Liver (tissue), 9 donors: ENCODE data around the gene ACTN1. TPM values are rescaled to one million over a fixed set of nuclear protein-coding genes. Genes with fewer than 3 reads are reported as not detected.

Experiments
- DNase-seq: peaks from one replicate; pipeline ENCODE4 v3.0.0-alpha.2; 2017; ENCODE audit warnings: low spot score
- H3K27ac ChIP-seq, 2 donors: one replicate each; pipeline ENCODE4 v1.7.0; 2013; ENCODE audit warnings: inconsistent platforms in 2 of 2, low read length in 2 of 2, control low read depth in 1 of 2, low read depth in 1 of 2, mild to moderate bottlenecking in 1 of 2
- H3K27me3 ChIP-seq, 4 donors: one replicate each; pipeline versions ENCODE4 v1.6.1 to v1.7.0; 2013; ENCODE audit warnings: low read length in 3 of 4, inconsistent platforms in 1 of 4, mild to moderate bottlenecking in 1 of 4, moderate library complexity in 1 of 4; ENCODE audit not compliant: control insufficient read depth in 4 of 4, insufficient read depth in 4 of 4
- H3K36me3 ChIP-seq, 4 donors: one replicate each; pipeline versions ENCODE4 v1.6.1 to v1.7.0; 2013; ENCODE audit warnings: low read length in 3 of 4, mild to moderate bottlenecking in 3 of 4, low read depth in 1 of 4, moderate library complexity in 1 of 4; ENCODE audit not compliant: control insufficient read depth in 4 of 4, insufficient read depth in 3 of 4
- H3K4me1 ChIP-seq, 4 donors: one replicate each; pipeline versions ENCODE4 v1.6.1 to v1.7.0; 2013; ENCODE audit warnings: low read length in 3 of 4, mild to moderate bottlenecking in 3 of 4, moderate library complexity in 1 of 4; ENCODE audit not compliant: control insufficient read depth in 4 of 4, insufficient read depth in 4 of 4
- H3K4me3 ChIP-seq, 3 donors: one replicate each; pipeline versions ENCODE4 v1.6.1 to v1.7.0; 2013; ENCODE audit warnings: low read length in 3 of 3, control low read depth in 1 of 3, low read depth in 1 of 3, mild to moderate bottlenecking in 1 of 3
- H3K9ac ChIP-seq, 2 donors: one replicate each; pipeline ENCODE4 v1.7.0; 2013; ENCODE audit warnings: low read length in 2 of 2, mild to moderate bottlenecking in 2 of 2, moderate library complexity in 2 of 2, control low read depth in 1 of 2, low read depth in 1 of 2
- H3K9me3 ChIP-seq, 4 donors: one replicate each; pipeline versions ENCODE4 v1.6.1 to v1.7.0; 2013; ENCODE audit warnings: low read length in 3 of 4; ENCODE audit not compliant: control insufficient read depth in 4 of 4
- ATF3 ChIP-seq: IDR thresholded peaks from 2 replicates; pipeline ENCODE4 v1.6.1; 2016; ENCODE audit warnings: antibody characterized with exemption
- CTCF ChIP-seq: fragments of 150-350 bp; IDR thresholded peaks from 2 replicates; pipeline ENCODE4 v1.5.1; 2017; ENCODE audit warnings: improper control_type of control experiment, low read depth, low read length; ENCODE audit not compliant: missing input control
- FOXA2 ChIP-seq: IDR thresholded peaks from 2 replicates; pipeline ENCODE4 v1.6.1; 2016; ENCODE audit warnings: antibody characterized with exemption
- GABPA ChIP-seq, 2 donors: IDR thresholded peaks in 1 of 2; conservative IDR thresholded peaks in 1 of 2; 2 replicates each; pipeline ENCODE4 v1.6.1; 2016; ENCODE audit warnings: antibody characterized with exemption in 2 of 2, mild to moderate bottlenecking in 1 of 2, moderate library complexity in 1 of 2
- HNF4G ChIP-seq: IDR thresholded peaks from 2 replicates; pipeline ENCODE4 v1.6.1; 2016; ENCODE audit warnings: antibody characterized with exemption
- JUND ChIP-seq, 2 donors: IDR thresholded peaks; 2 replicates each; pipeline ENCODE4 v1.6.1; 2016; ENCODE audit warnings: antibody characterized with exemption in 2 of 2
- MAX ChIP-seq: IDR thresholded peaks from 2 replicates; pipeline ENCODE4 v1.6.1; 2016; ENCODE audit warnings: antibody characterized with exemption
- NR2F2 ChIP-seq: IDR thresholded peaks from 2 replicates; pipeline ENCODE4 v1.6.1; 2016; ENCODE audit warnings: antibody characterized with exemption
- REST ChIP-seq: IDR thresholded peaks from 2 replicates; pipeline ENCODE4 v1.6.1; 2016; ENCODE audit warnings: antibody characterized with exemption, mild to moderate bottlenecking
- RXRA ChIP-seq, 2 donors: IDR thresholded peaks; 2 replicates each; pipeline ENCODE4 v1.6.1; 2017 to 2018; ENCODE audit warnings: antibody characterized with exemption in 2 of 2, mild to moderate bottlenecking in 1 of 2
- SP1 ChIP-seq: IDR thresholded peaks from 2 replicates; pipeline ENCODE4 v1.6.1; 2018; ENCODE audit warnings: antibody characterized with exemption, mild to moderate bottlenecking
- YY1 ChIP-seq: IDR thresholded peaks from 2 replicates; pipeline ENCODE4 v1.6.1; 2016; ENCODE audit warnings: antibody characterized with exemption, mild to moderate bottlenecking
- WGBS: extraction: QIAGEN DNeasy Blood & Tissue Kit; methylation state at CpG from one replicate; pipeline ENCODE4 v1.1.7; 2013; 5-methylcytosine and 5-hydroxymethylcytosine counted together
- polyA plus RNA-seq, 2 donors: library from polyadenylated mRNA; stranded (reverse) in 1 of 2; unstranded in 1 of 2; fragments of 200-250 nt in 1 of 2; fragments of >200 nt in 1 of 2; fragmentation: Nextera tagmentation in 1 of 2; extraction: Ambion mirVana in 1 of 2; gene quantifications; one replicate each; pipeline versions ENCODE4 v1.2.1 to v1.2.3, GENCODE V29; 2013 to 2015
- total RNA-seq, 2 donors: library from RNA; depleted of rRNA; stranded (reverse); fragments of >200 nt; gene quantifications; one replicate each; pipeline ENCODE4 v1.2.3, GENCODE V29; 2014
- donor health status: healthy.
- donor health status: healthy.
- donor health status: healthy.
- donor health status: healthy.
- donor health status: healthy.

ACTN1 gene
- total and polyA plus RNA-seq, 4 donors, result 36.2 to 100 (median 63.1) TPM

DNA sequence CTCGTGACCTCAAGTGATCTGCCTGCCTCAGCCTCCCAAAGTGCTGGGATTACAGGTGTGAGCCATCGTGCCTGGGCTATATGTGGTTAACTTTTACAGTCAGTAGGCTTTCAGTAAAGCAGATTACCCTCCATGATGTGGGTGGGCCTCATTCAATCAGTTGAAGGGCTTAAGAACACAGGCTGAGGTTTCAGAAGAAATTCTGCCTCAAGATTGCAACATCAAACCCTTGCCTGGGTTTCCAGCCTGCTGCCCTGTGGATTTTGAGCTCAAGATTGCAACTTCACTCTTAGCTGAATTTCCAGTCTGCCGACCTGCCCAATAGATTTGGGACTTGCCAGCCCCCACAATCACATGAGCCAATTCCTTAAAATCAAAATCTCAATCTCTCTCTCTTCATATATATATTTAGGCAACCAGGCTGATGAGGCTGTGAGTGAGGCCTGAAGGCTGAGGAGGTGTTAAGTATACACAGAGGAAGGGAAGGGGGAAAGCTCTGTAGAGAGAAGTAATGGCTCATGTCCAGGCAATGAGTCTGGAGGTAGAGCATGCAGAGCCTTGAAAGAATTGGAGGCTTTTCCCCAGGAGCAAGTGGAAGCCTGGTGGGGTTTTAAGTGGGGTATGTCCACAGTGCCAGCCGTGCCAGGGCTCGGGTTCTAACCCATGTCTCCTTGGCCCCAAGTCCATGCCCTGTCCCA, 33.3 kb upstream of the ACTN1 start:
- no peak for TF ChIP-seq SP1
- TF ChIP-seq YY1, result no peak
- no peak for TF ChIP-seq GABPA (IDR thresholded peaks at IDR 0.05 in 1 of 2, conservative IDR thresholded peaks at IDR 0.05 in 1 of 2)
- no peak for TF ChIP-seq REST
- no peak for TF ChIP-seq RXRA (IDR thresholded peaks at IDR 0.05)
- no peak for TF ChIP-seq ATF3
- no peak for TF ChIP-seq NR2F2
- TF ChIP-seq FOXA2, result no peak
- no peak for TF ChIP-seq MAX
- TF ChIP-seq CTCF, result no peak
- no peak for TF ChIP-seq HNF4G
- no peaks in the 10 kb centered on the region for H3K36me3 ChIP-seq
- no peak overlapping the region for H3K27ac ChIP-seq
- H3K9me3 ChIP-seq, result no peaks in the 10 kb centered on the region
- H3K4me3 ChIP-seq, result no peak overlapping the region
- H3K9ac ChIP-seq, result no peak overlapping the region
- WGBS, result 94% methylated on average over 5 of the region's 5 CpGs
- H3K27me3 ChIP-seq, result no peaks in the 10 kb centered on the region
- no peak for DNase-seq
- H3K4me1 ChIP-seq, result no peaks in the 10 kb centered on the region

DNA sequence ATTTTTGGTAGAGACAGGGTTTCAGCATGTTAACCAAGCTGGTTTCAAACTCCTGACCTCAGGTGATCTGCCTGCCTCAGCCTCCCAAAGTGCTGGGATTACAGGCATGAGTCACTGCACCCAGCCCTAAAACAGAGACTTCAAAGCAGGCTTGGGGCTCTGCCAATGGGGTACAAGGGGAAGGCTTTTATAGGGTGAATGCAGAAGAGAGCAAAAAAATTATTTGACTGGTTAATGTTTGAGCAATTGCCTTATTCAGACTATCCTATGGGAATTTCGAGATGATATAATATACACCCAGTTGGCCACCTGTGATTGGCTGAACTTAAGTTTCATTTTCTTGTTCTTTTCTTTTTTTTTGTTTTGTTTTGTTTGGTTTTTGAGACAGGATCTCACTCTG, 31.5 kb upstream of the ACTN1 start:
- 92% methylated on average over 1 of the region's 1 CpG for WGBS
- no peak overlapping the region for H3K9ac ChIP-seq
- no peaks in the 10 kb centered on the region for H3K4me1 ChIP-seq
- DNase-seq, result no peak
- no peaks in the 10 kb centered on the region for H3K27me3 ChIP-seq
- no peaks in the 10 kb centered on the region for H3K36me3 ChIP-seq
- TF ChIP-seq CTCF (no peak), GABPA (IDR thresholded peaks at IDR 0.05 in 1 of 2, conservative IDR thresholded peaks at IDR 0.05 in 1 of 2) (no peak), RXRA (IDR thresholded peaks at IDR 0.05) (no peak), REST (no peak), ATF3 (no peak), JUND (IDR thresholded peaks at IDR 0.05) (no peak)
- no peak overlapping the region for H3K4me3 ChIP-seq
- H3K27ac ChIP-seq, result no peak overlapping the region
- no peaks in the 10 kb centered on the region for H3K9me3 ChIP-seq
